SJCRH30 (cell line): ENCODE results near the gene PARP2. TPM values are rescaled to one million over a fixed set of nuclear protein-coding genes. Genes with fewer than 3 reads are reported as not detected.

Experiments used
- DNase-seq, 2 experiments: peaks; one replicate each; pipeline ENCODE4 v3.0.0-alpha.2; 2015 to 2020
- H3K27ac ChIP-seq: fragments of 250-450 bp; sonication (Bioruptor Pico); 2 replicates; pipeline ENCODE4 v1.5.1; 2020; ENCODE audit warnings: mild to moderate bottlenecking, moderate library complexity
- H3K27me3 ChIP-seq: fragments of 250-450 bp; sonication (Bioruptor Pico); 2 replicates; pipeline ENCODE4 v1.5.1; 2020; ENCODE audit warnings: mild to moderate bottlenecking, moderate library complexity
- H3K36me3 ChIP-seq: fragments of 250-450 bp; sonication (Bioruptor Pico); 2 replicates; pipeline ENCODE4 v1.5.1; 2020; ENCODE audit warnings: mild to moderate bottlenecking, moderate library complexity
- H3K4me1 ChIP-seq: fragments of 250-450 bp; sonication (Bioruptor Pico); 2 replicates; pipeline ENCODE4 v1.5.1; 2020; ENCODE audit warnings: mild to moderate bottlenecking, moderate library complexity
- H3K4me3 ChIP-seq: fragments of 250-450 bp; sonication (Bioruptor Pico); 2 replicates; pipeline ENCODE4 v1.5.1; 2020; ENCODE audit warnings: mild to moderate bottlenecking, moderate library complexity
- H3K9me3 ChIP-seq: fragments of 250-450 bp; sonication (Bioruptor Pico); replicated peaks from 2 replicates; pipeline ENCODE4 v1.5.1; 2020; ENCODE audit warnings: mild to moderate bottlenecking, moderate library complexity
- total RNA-seq: library from RNA; depleted of rRNA; stranded (reverse); fragments of >200 nt; shearing (Covaris generic); gene quantifications from 2 replicates; pipeline ENCODE4 v1.2.3, GENCODE V29; 2014; rRNA removed

The PARP2 gene
- total RNA-seq, 1 experiment from 2014 or later, result 44.4 TPM

DNA sequence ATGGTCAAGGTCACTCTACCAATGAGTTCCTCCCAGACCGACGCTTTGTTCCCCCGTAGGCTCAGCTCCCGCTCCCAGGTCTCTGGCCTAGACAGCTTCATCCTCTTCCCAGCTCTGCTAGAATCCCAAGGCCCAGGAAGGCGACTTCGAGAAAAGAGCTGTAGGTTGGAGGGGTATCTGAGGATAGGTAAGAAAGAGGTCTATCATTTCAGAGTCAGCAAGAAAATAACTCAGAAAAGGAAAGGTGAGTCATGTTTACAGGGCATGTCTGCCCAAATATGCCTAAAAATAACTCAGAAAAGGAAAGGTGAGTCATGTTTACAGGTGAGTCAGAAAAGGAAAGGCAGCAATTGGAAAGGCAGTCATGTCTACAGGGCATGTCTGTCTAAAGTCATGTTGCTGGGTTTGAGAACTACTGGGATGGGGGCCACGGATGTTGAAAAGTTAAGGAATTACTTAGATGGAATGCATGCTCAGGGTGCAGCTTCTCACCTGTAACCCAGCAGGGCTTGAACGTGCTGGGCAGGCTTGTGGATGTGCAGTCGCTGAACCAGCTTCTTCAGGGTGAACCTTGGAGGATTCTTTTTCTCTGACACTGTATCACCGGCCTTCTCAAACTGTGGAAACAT lies 57.6 kb downstream of the PARP2 start:
- Histone ChIP-seq H3K9me3 (no peaks in the 10 kb centered on the region), H3K4me1 (no peaks in the 10 kb centered on the region), H3K36me3 (peaks cover 2% of the 10 kb centered on the region), H3K4me3 (no peak overlapping the region), H3K27ac (no peak overlapping the region), H3K27me3 (no peaks in the 10 kb centered on the region)
- DNase-seq, result no peak

DNA sequence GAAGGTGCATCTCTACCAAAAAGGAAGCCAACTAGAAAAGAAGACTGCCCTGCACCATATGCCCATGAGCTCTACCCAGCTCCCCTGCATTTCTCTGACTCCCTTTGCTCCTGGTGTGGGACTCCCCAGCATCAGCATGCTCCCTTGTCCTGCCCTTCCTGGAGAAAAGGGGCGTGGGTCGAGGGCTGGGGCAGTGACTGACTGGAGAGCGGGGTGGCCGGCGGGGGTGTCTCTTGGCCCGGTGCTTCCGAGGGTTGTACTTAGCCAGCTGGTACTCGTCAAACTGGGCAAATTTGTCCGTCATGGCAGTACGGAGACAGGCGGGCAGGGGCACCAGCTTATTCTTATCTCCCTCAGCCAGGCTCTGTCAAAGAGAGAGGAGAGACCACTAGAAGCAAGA lies 60.1 kb downstream of the PARP2 start:
- Histone ChIP-seq H3K27ac (no peak overlapping the region), H3K4me1 (no peaks in the 10 kb centered on the region), H3K4me3 (no peak overlapping the region), H3K36me3 (peaks cover 2% of the 10 kb centered on the region), H3K27me3 (no peaks in the 10 kb centered on the region), H3K9me3 (no peaks in the 10 kb centered on the region)
- no peak for DNase-seq

Other genes with a start within 250 kb of the PARP2 start
- gene OR4K17, start 232.9 kb upstream of the PARP2 start, total RNA-seq, result 0.14 TPM in 1 of 2 replicates, not detected in the other
- gene OR4N5, start 204.8 kb upstream of the PARP2 start, total RNA-seq, result not detected in 2 replicates
- gene OR11G2, start 152.7 kb upstream of the PARP2 start, total RNA-seq, result not detected in 2 replicates
- not detected in 2 replicates for gene OR11H6, start 119.9 kb upstream of the PARP2 start, total RNA-seq
- gene OR11H7, start 114.7 kb upstream of the PARP2 start, total RNA-seq, result not detected in 2 replicates
- not detected in 2 replicates for gene OR11H4, start 104.3 kb upstream of the PARP2 start, total RNA-seq
- 11.3 and 12.6 TPM in 2 replicates for gene TTC5, start 37.7 kb upstream of the PARP2 start, total RNA-seq
- gene CCNB1IP1, start 10.4 kb upstream of the PARP2 start, total RNA-seq, result 98.4 and 109 TPM in 2 replicates
- 7.2 and 8.8 TPM in 2 replicates for gene TEP1, start 69.9 kb downstream of the PARP2 start, total RNA-seq
- not detected in 2 replicates for gene KLHL33, start 92.5 kb downstream of the PARP2 start, total RNA-seq
- 27.2 and 34.1 TPM in 2 replicates for gene OSGEP, start 111.2 kb downstream of the PARP2 start, total RNA-seq
- gene APEX1, start 111.6 kb downstream of the PARP2 start, total RNA-seq, result 221 and 235 TPM in 2 replicates
- 24.2 and 25.0 TPM in 2 replicates for gene PIP4P1, start 117.8 kb downstream of the PARP2 start, total RNA-seq
- gene PNP, start 125.8 kb downstream of the PARP2 start, total RNA-seq, result 29.9 and 36.8 TPM in 2 replicates
- not detected in 2 replicates for gene RNASE10, start 161.9 kb downstream of the PARP2 start, total RNA-seq
- not detected in 2 replicates for gene RNASE9, start 217.4 kb downstream of the PARP2 start, total RNA-seq
- not detected in 2 replicates for gene RNASE11, start 244.4 kb downstream of the PARP2 start, total RNA-seq
- gene RNASE12, start 247.7 kb downstream of the PARP2 start, total RNA-seq, result not detected in 2 replicates